HCT116 (cell line): ENCODE results near the gene ARRDC4. TPM values are rescaled to one million over a fixed set of nuclear protein-coding genes. Genes with fewer than 3 reads are reported as not detected.

ENCODE experiments used
- ATAC-seq: fragments of 200-7000 bp; cut with Tn5 transposase; 2 replicates; pipeline ENCODE4 v1.9.1; 2020; ENCODE audit warnings: mild to moderate bottlenecking, moderate library complexity
- BruUV-seq: library from RNA; stranded (reverse); fragments of 400-500 nt; replicated peaks from 2 replicates; lab custom pipeline; 2021; lab: Mats Ljungman, UMichigan
- CTCF ChIA-PET: fragments of 300-600 bp; sonication (Branson Sonifier 250); formaldehyde crosslinking; loops from one replicate; lab custom pipeline; 2021; ENCODE audit warnings: antibody characterized with exemption; lab: Charles Lee
- POLR2A ChIA-PET: fragments of 300-600, 350-600 bp; sonication (Branson Sonifier 250); formaldehyde crosslinking; loops from one replicate; lab custom pipeline; 2021; ENCODE audit warnings: antibody characterized with exemption; lab: Charles Lee
- RAD21 ChIA-PET, 2 experiments: fragments of 300-600 bp; sonication (Branson Sonifier 250); formaldehyde crosslinking; loops; one replicate each; lab custom pipeline; 2023; ENCODE audit warnings: low total read pairs in 2 of 2; ENCODE audit not compliant: uncharacterized antibody in 2 of 2, unreplicated experiment in 2 of 2, low non-redundant PET in 1 of 2; lab: Charles Lee
- DNase-seq: peaks from one replicate; pipeline ENCODE4 v3.0.0-alpha.2; 2010; ENCODE audit warnings: low read depth, low spot score
- H2AFZ ChIP-seq: fragments of 200-600 bp; shearing (Covaris generic), sonication (generic); 2 replicates; pipeline ENCODE4 v1.6.1; 2017; ENCODE audit warnings: low read depth, mixed run types, mixed read lengths, antibody characterized with exemption, low read length; ENCODE audit not compliant: poor library complexity, severe bottlenecking
- H3K27ac ChIP-seq: 2 replicates; pipeline ENCODE4 v1.5.1; 2012; ENCODE audit warnings: low read depth, low read length
- H3K27me3 ChIP-seq: fragments of 200-600 bp; sonication (generic); 2 replicates; pipeline ENCODE4 v1.6.1; 2016; ENCODE audit warnings: mixed run types, low read length, mixed read lengths; ENCODE audit not compliant: insufficient read depth
- H3K36me3 ChIP-seq, 2 experiments: fragments of 200-500 bp in 1 of 2; fragments of 200-600 bp in 1 of 2; sonication (Bioruptor generic) in 1 of 2; sonication (generic) in 1 of 2; 2 replicates each; pipeline versions ENCODE4 v1.5.1 to v1.6.1; 2014 to 2016; ENCODE audit warnings: low read length in 2 of 2, inconsistent platforms in 1 of 2, mixed read lengths in 1 of 2, mixed run types in 1 of 2; ENCODE audit not compliant: insufficient read depth in 2 of 2, control insufficient read depth in 1 of 2
- H3K4me1 ChIP-seq, 2 experiments: fragments of 200-600 bp in 1 of 2; sonication (generic) in 1 of 2; 2 replicates each; pipeline versions ENCODE4 v1.5.1 to v1.6.1; 2012 to 2017; ENCODE audit warnings: low read length in 2 of 2, inconsistent platforms in 1 of 2, mild to moderate bottlenecking in 1 of 2, mixed read lengths in 1 of 2, mixed run types in 1 of 2, moderate library complexity in 1 of 2; ENCODE audit not compliant: insufficient read depth in 2 of 2, control insufficient read depth in 1 of 2
- H3K4me2 ChIP-seq: fragments of 200-600 bp; sonication (generic); 2 replicates; pipeline ENCODE4 v1.6.1; 2017; ENCODE audit warnings: mixed run types, low read length, mixed read lengths
- H3K4me3 ChIP-seq, 2 experiments: fragments of 200-600 bp in 1 of 2; sonication (generic) in 1 of 2; replicated peaks in 1 of 2; 2 replicates each; pipeline ENCODE4 v1.5.1; 2011 to 2016; ENCODE audit warnings: low read length in 2 of 2, control low read depth in 1 of 2, low read depth in 1 of 2, mild to moderate bottlenecking in 1 of 2, mixed read lengths in 1 of 2, mixed run types in 1 of 2
- H3K79me2 ChIP-seq: fragments of 200-600 bp; sonication (generic); 2 replicates; pipeline ENCODE4 v1.6.1; 2017; ENCODE audit warnings: mild to moderate bottlenecking, mixed run types, low read length, moderate library complexity, mixed read lengths; ENCODE audit not compliant: insufficient read depth
- H3K9ac ChIP-seq: fragments of 200-600 bp; sonication (generic); 2 replicates; pipeline ENCODE4 v1.6.1; 2016; ENCODE audit warnings: low read length, mixed read lengths
- H3K9me2 ChIP-seq: fragments of 200-600 bp; sonication (generic), shearing (Covaris generic); 2 replicates; pipeline ENCODE4 v1.6.1; 2017; ENCODE audit warnings: mixed run types, mild to moderate bottlenecking, moderate library complexity; ENCODE audit not compliant: insufficient read depth
- H3K9me3 ChIP-seq, 2 experiments: fragments of 200-500 bp in 1 of 2; fragments of 200-600 bp in 1 of 2; sonication (Bioruptor generic) in 1 of 2; sonication (generic) in 1 of 2; 2 replicates each; pipeline ENCODE4 v1.6.1; 2014 to 2017; ENCODE audit warnings: low read length in 2 of 2, mixed read lengths in 2 of 2, inconsistent platforms in 1 of 2, low read depth in 1 of 2, mild to moderate bottlenecking in 1 of 2, mixed run types in 1 of 2, moderate library complexity in 1 of 2; ENCODE audit not compliant: control insufficient read depth in 1 of 2, insufficient read depth in 1 of 2
- H4K20me1 ChIP-seq: fragments of 200-600 bp; sonication (generic), shearing (Covaris generic); 2 replicates; pipeline ENCODE4 v1.6.1; 2017; ENCODE audit warnings: mixed run types, mild to moderate bottlenecking, moderate library complexity; ENCODE audit not compliant: insufficient read depth
- CBX3 ChIP-seq: IDR thresholded peaks from 2 replicates; pipeline ENCODE4 v1.6.1; 2012; ENCODE audit warnings: low read depth
- ELF1 ChIP-seq: IDR thresholded peaks from 2 replicates; pipeline ENCODE4 v1.6.1; 2012; ENCODE audit warnings: low read depth, borderline replicate concordance
- EZH2phosphoT487 ChIP-seq: fragments of 200-600 bp; IDR thresholded peaks from 2 replicates; pipeline ENCODE4 v1.6.1; 2018; ENCODE audit warnings: antibody characterized with exemption, borderline replicate concordance
- FOSL1 ChIP-seq: IDR thresholded peaks from 2 replicates; pipeline ENCODE4 v1.6.1; 2012; ENCODE audit warnings: low read depth
- MAX ChIP-seq: IDR thresholded peaks from 2 replicates; pipeline ENCODE4 v1.6.1; 2012
- POLR2A ChIP-seq: IDR thresholded peaks from 2 replicates; pipeline ENCODE4 v1.7.0; 2011; ENCODE audit warnings: borderline replicate concordance; ENCODE audit not compliant: insufficient read depth, insufficient read length; ENCODE audit errors: extremely low read depth
- POLR2AphosphoS5 ChIP-seq: IDR thresholded peaks from 2 replicates; pipeline ENCODE4 v1.6.1; 2011; ENCODE audit warnings: mild to moderate bottlenecking, low read depth, low read length, moderate library complexity
- RAD21 ChIP-seq: IDR thresholded peaks from 2 replicates; pipeline ENCODE4 v1.6.1; 2012; ENCODE audit warnings: low read depth, mild to moderate bottlenecking
- ZFX ChIP-seq: fragments of 450-650 bp; IDR thresholded peaks from 2 replicates; pipeline ENCODE4 v1.6.1; 2017
- ZNF274 ChIP-seq: fragments of 200-500 bp; sonication (Bioruptor generic); IDR thresholded peaks from 2 replicates; pipeline ENCODE4 v1.6.1; 2014; ENCODE audit warnings: mild to moderate bottlenecking, low read depth, low read length, inconsistent platforms
- intact Hi-C: fragments of 100-400 bp; cut with micrococcal nuclease; formaldehyde crosslinking; loops from 2 replicates; pipeline ENCODE4 v1.10.0; 2022
- total RNA-seq: library from RNA; stranded (reverse); gene quantifications from one replicate; pipeline ENCODE4 v1.2.1, GENCODE V29; 2021; ENCODE audit not compliant: unreplicated experiment
- TF ChIP-seq, protein P1 (sequence below): IDR thresholded peaks from 2 replicates; pipeline ENCODE4 v1.6.1; 2012; ENCODE audit warnings: low read depth

The ARRDC4 gene
- total RNA-seq, 1 experiment from 2014 or later, result 19.6 TPM

DNA sequence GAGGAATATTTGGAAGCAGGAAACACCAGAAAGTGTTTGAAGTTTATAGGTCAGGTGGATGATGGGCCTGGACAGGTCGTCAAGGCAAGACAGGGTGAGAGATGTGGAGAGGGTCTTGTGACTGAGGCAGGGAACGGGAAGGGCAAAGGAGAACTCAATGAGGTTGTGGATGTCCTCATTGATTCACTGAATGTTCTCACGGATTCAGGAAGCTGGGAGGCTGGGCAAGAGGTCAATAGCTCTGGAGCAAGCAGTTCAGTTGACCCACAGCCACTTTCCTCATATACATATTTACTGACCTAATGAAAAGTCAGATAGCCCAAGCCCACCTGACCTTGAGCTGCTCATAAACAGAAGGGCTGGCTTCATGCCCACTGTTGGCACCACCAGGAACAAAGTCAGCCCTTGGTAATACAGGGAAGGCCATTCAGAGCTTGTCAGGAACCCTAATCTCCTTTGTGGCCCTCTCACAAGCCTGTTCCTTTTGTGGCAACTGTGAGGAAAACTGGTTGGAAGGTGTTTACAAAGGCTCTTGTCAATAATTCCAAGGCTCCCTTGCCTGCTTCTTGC lies 31.6 kb downstream of the ARRDC4 start:
- Histone ChIP-seq H3K27me3 (no peaks in the 10 kb centered on the region), H3K79me2 (no peaks in the 10 kb centered on the region), H3K4me1 (no peaks in the 10 kb centered on the region), H3K27ac (no peak overlapping the region), H2AFZ (no peak overlapping the region)
- DNase-seq, result no peak
- intact Hi-C loops, result no loop called here
- no peak for ATAC-seq
- TF ChIP-seq FOSL1 (no peak), ELF1 (no peak), ZFX (no peak), POLR2AphosphoS5 (no peak), RAD21 (no peak), ZNF274 (no peak), POLR2A (no peak), MAX (no peak), CBX3 (no peak), EZH2phosphoT487 (no peak)
- TF ChIP-seq, protein P1, sequence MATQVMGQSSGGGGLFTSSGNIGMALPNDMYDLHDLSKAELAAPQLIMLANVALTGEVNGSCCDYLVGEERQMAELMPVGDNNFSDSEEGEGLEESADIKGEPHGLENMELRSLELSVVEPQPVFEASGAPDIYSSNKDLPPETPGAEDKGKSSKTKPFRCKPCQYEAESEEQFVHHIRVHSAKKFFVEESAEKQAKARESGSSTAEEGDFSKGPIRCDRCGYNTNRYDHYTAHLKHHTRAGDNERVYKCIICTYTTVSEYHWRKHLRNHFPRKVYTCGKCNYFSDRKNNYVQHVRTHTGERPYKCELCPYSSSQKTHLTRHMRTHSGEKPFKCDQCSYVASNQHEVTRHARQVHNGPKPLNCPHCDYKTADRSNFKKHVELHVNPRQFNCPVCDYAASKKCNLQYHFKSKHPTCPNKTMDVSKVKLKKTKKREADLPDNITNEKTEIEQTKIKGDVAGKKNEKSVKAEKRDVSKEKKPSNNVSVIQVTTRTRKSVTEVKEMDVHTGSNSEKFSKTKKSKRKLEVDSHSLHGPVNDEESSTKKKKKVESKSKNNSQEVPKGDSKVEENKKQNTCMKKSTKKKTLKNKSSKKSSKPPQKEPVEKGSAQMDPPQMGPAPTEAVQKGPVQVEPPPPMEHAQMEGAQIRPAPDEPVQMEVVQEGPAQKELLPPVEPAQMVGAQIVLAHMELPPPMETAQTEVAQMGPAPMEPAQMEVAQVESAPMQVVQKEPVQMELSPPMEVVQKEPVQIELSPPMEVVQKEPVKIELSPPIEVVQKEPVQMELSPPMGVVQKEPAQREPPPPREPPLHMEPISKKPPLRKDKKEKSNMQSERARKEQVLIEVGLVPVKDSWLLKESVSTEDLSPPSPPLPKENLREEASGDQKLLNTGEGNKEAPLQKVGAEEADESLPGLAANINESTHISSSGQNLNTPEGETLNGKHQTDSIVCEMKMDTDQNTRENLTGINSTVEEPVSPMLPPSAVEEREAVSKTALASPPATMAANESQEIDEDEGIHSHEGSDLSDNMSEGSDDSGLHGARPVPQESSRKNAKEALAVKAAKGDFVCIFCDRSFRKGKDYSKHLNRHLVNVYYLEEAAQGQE, result no peak
- TF ChIP-seq, all 23 proteins: peak for 0
- no peaks in the 10 kb centered on the region for H3K9me2 ChIP-seq
- ChIA-PET CTCF (no interaction called here), RAD21 (no interaction called here), POLR2A (no interaction called here)
- H3K4me3 ChIP-seq, result no peak overlapping the region
- H4K20me1 ChIP-seq, result no peaks in the 10 kb centered on the region
- no peak overlapping the region for H3K4me2 ChIP-seq
- no peaks in the 10 kb centered on the region for H3K9me3 ChIP-seq
- no TSS peak for BruUV-seq
- no peak overlapping the region for H3K9ac ChIP-seq
- no peaks in the 10 kb centered on the region for H3K36me3 ChIP-seq
